Ishikawa (cell line): ENCODE measurements around the gene CDA.

ENCODE experiments used
- EGR1 ChIP-seq: IDR thresholded peaks from 2 replicates; pipeline ENCODE4 v1.6.1; 2012
- EP300 ChIP-seq: IDR thresholded peaks from 2 replicates; pipeline ENCODE4 v1.6.1; 2012; ENCODE audit warnings: borderline replicate concordance
- RAD21 ChIP-seq: IDR thresholded peaks from 2 replicates; pipeline ENCODE4 v1.6.1; 2012; ENCODE audit warnings: low read depth
- TAF1 ChIP-seq: IDR thresholded peaks from 2 replicates; pipeline ENCODE4 v1.6.1; 2012; ENCODE audit warnings: low read depth, mild to moderate bottlenecking
- TEAD4 ChIP-seq: IDR thresholded peaks from 2 replicates; pipeline ENCODE4 v1.6.1; 2012
- YY1 ChIP-seq: IDR thresholded peaks from 2 replicates; pipeline ENCODE4 v1.6.1; 2012; ENCODE audit warnings: low read depth
- TF ChIP-seq, protein P1 (sequence below): IDR thresholded peaks from 2 replicates; pipeline ENCODE4 v1.6.1; 2012
- TF ChIP-seq, protein P2 (sequence below): IDR thresholded peaks from 2 replicates; pipeline ENCODE4 v1.6.1; 2012; ENCODE audit warnings: low read depth, mild to moderate bottlenecking

DNA sequence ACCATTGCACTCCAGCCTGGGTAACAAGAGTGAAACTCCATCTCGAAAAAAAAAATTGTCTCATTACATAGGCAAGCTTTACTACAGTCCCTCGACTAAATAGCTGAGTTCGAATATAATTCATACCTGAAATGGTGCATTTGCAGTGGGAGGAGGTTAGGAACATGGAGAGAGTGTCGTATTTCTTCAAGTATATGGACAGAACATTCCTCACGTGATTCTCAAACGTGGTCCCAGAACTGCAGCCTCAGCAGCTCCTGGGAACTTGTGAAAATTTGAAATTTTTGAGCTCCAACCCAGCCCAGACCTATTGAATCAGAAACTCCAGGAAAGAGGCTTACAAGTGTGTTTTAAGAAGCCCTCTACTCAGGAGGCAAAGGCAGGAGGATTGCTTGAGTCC is 7.2 kb downstream of the CDA start:
- TF ChIP-seq TAF1 (no peak), EGR1 (no peak), RAD21 (no peak), TEAD4 (no peak), EP300 (no peak), YY1 (no peak)
- TF ChIP-seq, protein P1, sequence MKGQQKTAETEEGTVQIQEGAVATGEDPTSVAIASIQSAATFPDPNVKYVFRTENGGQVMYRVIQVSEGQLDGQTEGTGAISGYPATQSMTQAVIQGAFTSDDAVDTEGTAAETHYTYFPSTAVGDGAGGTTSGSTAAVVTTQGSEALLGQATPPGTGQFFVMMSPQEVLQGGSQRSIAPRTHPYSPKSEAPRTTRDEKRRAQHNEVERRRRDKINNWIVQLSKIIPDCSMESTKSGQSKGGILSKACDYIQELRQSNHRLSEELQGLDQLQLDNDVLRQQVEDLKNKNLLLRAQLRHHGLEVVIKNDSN, result peak; percentile 65
- TF ChIP-seq, protein P2, sequence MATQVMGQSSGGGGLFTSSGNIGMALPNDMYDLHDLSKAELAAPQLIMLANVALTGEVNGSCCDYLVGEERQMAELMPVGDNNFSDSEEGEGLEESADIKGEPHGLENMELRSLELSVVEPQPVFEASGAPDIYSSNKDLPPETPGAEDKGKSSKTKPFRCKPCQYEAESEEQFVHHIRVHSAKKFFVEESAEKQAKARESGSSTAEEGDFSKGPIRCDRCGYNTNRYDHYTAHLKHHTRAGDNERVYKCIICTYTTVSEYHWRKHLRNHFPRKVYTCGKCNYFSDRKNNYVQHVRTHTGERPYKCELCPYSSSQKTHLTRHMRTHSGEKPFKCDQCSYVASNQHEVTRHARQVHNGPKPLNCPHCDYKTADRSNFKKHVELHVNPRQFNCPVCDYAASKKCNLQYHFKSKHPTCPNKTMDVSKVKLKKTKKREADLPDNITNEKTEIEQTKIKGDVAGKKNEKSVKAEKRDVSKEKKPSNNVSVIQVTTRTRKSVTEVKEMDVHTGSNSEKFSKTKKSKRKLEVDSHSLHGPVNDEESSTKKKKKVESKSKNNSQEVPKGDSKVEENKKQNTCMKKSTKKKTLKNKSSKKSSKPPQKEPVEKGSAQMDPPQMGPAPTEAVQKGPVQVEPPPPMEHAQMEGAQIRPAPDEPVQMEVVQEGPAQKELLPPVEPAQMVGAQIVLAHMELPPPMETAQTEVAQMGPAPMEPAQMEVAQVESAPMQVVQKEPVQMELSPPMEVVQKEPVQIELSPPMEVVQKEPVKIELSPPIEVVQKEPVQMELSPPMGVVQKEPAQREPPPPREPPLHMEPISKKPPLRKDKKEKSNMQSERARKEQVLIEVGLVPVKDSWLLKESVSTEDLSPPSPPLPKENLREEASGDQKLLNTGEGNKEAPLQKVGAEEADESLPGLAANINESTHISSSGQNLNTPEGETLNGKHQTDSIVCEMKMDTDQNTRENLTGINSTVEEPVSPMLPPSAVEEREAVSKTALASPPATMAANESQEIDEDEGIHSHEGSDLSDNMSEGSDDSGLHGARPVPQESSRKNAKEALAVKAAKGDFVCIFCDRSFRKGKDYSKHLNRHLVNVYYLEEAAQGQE, result no peak
